Mesendoderm (in vitro differentiated cells): ENCODE data around the gene ARMC8.

Source experiments
- DNase-seq: peaks from one replicate; pipeline ENCODE4 v3.0.0; 2013
- H2AK5ac ChIP-seq: 2 replicates; pipeline ENCODE4 v1.6.1; 2013; ENCODE audit warnings: low read length, inconsistent platforms
- H2BK120ac ChIP-seq: 2 replicates; pipeline ENCODE4 v1.6.1; 2013; ENCODE audit warnings: low read depth, mild to moderate bottlenecking, low read length, moderate library complexity, mixed read lengths
- H2BK15ac ChIP-seq: replicated peaks from 2 replicates; pipeline ENCODE4 v1.6.1; 2013; ENCODE audit warnings: low read depth, mild to moderate bottlenecking, moderate library complexity
- H2BK5ac ChIP-seq: 2 replicates; pipeline ENCODE4 v1.6.1; 2013; ENCODE audit warnings: low read length, inconsistent platforms
- H3K18ac ChIP-seq: 2 replicates; pipeline ENCODE4 v1.6.1; 2013; ENCODE audit warnings: mild to moderate bottlenecking, low read length, mixed read lengths
- H3K23ac ChIP-seq: one replicate; pipeline ENCODE4 v1.6.1; 2013; ENCODE audit warnings: low read length
- H3K27ac ChIP-seq: 2 replicates; pipeline ENCODE4 v1.5.1; 2013; ENCODE audit warnings: low read depth, mild to moderate bottlenecking, inconsistent platforms, low read length, moderate library complexity
- H3K27me3 ChIP-seq: 2 replicates; pipeline ENCODE4 v1.6.1; 2013; ENCODE audit warnings: low read length, control low read depth, mild to moderate bottlenecking, inconsistent platforms; ENCODE audit not compliant: insufficient read depth, poor library complexity
- H3K36me3 ChIP-seq: 2 replicates; pipeline ENCODE4 v1.6.1; 2013; ENCODE audit warnings: low read length, inconsistent platforms; ENCODE audit not compliant: control insufficient read depth, insufficient read depth
- H3K4ac ChIP-seq: one replicate; pipeline ENCODE4 v1.6.1; 2013; ENCODE audit warnings: low read depth, mild to moderate bottlenecking, low read length, moderate library complexity
- H3K4me1 ChIP-seq: 2 replicates; pipeline ENCODE4 v1.6.1; 2013; ENCODE audit warnings: low read depth, low read length, inconsistent platforms; ENCODE audit not compliant: control insufficient read depth
- H3K4me2 ChIP-seq: 2 replicates; pipeline ENCODE4 v1.6.1; 2013; ENCODE audit warnings: low read length
- H3K4me3 ChIP-seq: 2 replicates; pipeline ENCODE4 v1.5.1; 2013; ENCODE audit warnings: mild to moderate bottlenecking, low read length
- H3K56ac ChIP-seq: one replicate; pipeline ENCODE4 v1.6.1; 2013; ENCODE audit warnings: low read length
- H3K79me1 ChIP-seq: 2 replicates; pipeline ENCODE4 v1.6.1; 2013; ENCODE audit warnings: low read length, inconsistent platforms
- H3K79me2 ChIP-seq: 2 replicates; pipeline ENCODE4 v1.6.1; 2013; ENCODE audit warnings: mild to moderate bottlenecking, low read length; ENCODE audit not compliant: control insufficient read depth, insufficient read depth
- H3K9ac ChIP-seq: 2 replicates; pipeline ENCODE4 v1.6.1; 2013; ENCODE audit warnings: low read length, inconsistent platforms
- H4K5ac ChIP-seq: one replicate; pipeline ENCODE4 v1.6.1; 2013; ENCODE audit warnings: low read length
- H4K8ac ChIP-seq: one replicate; pipeline ENCODE4 v1.6.1; 2013; ENCODE audit warnings: low read depth, mild to moderate bottlenecking, control low read depth, low read length, moderate library complexity
- WGBS: extraction: QIAGEN DNeasy Blood & Tissue Kit; methylation state at CpG from one replicate; pipeline ENCODE4 v1.1.7; 2013; ENCODE audit warnings: low lambda C conversion rate, missing lambda C conversion rate; ENCODE audit not compliant: insufficient coverage; ENCODE audit errors: extremely low coverage; 5-methylcytosine and 5-hydroxymethylcytosine counted together

Gene ARMC8

DNA sequence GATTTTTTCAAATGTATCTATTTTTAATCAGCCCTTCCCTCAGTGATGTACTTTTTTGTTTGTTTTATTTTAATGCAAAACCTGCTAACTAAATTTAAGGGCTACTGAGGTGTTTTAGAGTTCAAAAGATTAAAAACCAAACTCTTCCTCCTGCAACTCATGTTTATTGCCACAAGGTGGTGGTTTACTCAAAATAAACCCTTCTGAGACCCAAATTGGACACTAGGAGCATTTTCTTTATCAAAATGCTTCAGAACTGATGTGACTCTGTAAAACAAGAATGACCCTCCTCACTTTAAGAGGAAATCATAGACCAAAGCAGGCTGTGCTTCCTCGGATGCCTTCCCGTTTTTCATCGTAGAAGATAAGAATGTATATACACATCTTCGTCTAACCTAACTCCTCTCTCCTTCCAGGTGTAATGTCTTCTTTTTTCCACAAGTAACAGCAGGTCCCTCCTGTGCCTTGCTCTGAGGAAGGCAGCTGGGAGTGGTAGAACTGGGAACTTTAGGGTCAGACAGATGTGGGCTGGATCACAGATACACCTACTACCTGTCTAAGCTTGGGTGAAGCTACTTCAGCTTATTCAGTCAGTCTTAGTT, 145.5 kb downstream of the ARMC8 start:
- Histone ChIP-seq H3K79me2 (no peaks in the 10 kb centered on the region), H3K56ac (no peak overlapping the region), H3K36me3 (no peaks in the 10 kb centered on the region), H3K4me1 (peaks cover 2% of the 10 kb centered on the region), H2AK5ac (no peak overlapping the region), H2BK120ac (no peak overlapping the region), H3K4me3 (no peak overlapping the region), H3K4ac (no peak overlapping the region), H3K79me1 (no peaks in the 10 kb centered on the region), H3K27me3 (no peaks in the 10 kb centered on the region), H3K23ac (no peak overlapping the region), H3K9ac (no peak overlapping the region), H2BK15ac (no peak overlapping the region), H3K4me2 (no peak overlapping the region), H4K5ac (no peak overlapping the region), H4K8ac (no peak overlapping the region), H3K27ac (no peak overlapping the region), H3K18ac (no peak overlapping the region), H2BK5ac (no peak overlapping the region)
- WGBS = no CpG with 5 or more reads among the region's 4 CpGs
- peak; percentile 40 for DNase-seq

DNA sequence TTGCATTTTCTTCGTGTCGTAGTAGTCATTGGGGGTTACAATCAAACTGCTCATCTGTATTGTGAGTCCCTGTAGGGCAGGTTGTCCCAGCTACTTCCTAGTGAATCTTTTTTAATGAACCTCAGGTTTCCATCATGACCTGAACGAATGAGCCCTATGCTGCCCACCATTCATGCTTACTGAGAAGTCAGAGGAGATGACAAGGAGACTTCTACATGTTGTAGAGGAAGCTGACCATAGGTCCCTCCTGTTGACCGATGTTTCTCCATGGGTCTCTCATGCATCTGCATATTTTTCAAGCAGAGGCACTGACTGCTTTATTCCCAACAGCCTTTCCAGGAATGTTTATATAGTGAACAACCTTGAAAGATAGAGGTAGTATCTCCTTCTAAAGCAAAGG, 147.5 kb downstream of the ARMC8 start:
- WGBS = no CpG with 5 or more reads among the region's 4 CpGs
- DNase-seq = no peak
- Histone ChIP-seq H3K27me3 (no peaks in the 10 kb centered on the region), H3K27ac (no peak overlapping the region), H3K79me2 (no peaks in the 10 kb centered on the region), H3K4me3 (no peak overlapping the region), H3K9ac (no peak overlapping the region), H3K23ac (no peak overlapping the region), H3K18ac (no peak overlapping the region), H3K4me2 (no peak overlapping the region), H2AK5ac (no peak overlapping the region), H2BK5ac (no peak overlapping the region), H2BK120ac (no peak overlapping the region), H3K79me1 (no peaks in the 10 kb centered on the region), H4K5ac (no peak overlapping the region), H4K8ac (no peak overlapping the region), H3K4me1 (peaks cover 4% of the 10 kb centered on the region), H3K36me3 (no peaks in the 10 kb centered on the region), H3K56ac (no peak overlapping the region), H3K4ac (no peak overlapping the region), H2BK15ac (no peak overlapping the region)

DNA sequence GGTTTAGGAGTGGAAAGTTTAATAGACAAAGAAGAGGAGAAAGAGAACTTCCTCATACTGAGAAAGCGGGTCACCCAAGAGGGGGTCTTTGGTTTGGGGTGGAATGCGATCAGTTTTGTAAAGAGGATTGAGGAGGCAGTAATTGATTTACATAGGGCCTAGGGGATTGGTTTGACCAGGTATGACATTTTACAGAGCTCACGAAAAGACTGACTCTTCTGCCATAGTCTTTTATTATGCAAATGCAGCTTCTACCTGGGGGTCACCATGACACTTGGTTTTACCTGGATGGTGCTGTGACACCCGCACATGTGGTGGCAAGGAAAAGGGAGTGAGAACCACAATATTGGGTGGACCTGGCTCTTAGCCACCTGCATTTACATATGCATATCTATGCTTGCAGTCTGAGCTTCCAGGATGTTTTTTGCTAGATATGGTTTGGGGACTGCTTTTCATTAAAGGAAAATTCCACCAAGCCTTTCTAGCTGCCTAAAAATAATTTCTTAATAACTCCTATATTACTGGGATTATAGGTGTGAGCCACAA, 149.4 kb downstream of the ARMC8 start:
- WGBS = no CpG with 5 or more reads among the region's 4 CpGs
- Histone ChIP-seq H3K27ac (no peak overlapping the region), H2BK5ac (no peak overlapping the region), H4K5ac (no peak overlapping the region), H3K56ac (no peak overlapping the region), H2AK5ac (no peak overlapping the region), H3K4ac (no peak overlapping the region), H3K36me3 (no peaks in the 10 kb centered on the region), H3K4me1 (peaks cover 4% of the 10 kb centered on the region), H3K18ac (no peak overlapping the region), H2BK15ac (no peak overlapping the region), H3K23ac (no peak overlapping the region), H3K27me3 (no peaks in the 10 kb centered on the region), H4K8ac (no peak overlapping the region), H3K9ac (no peak overlapping the region), H3K79me1 (no peaks in the 10 kb centered on the region), H3K79me2 (no peaks in the 10 kb centered on the region), H2BK120ac (no peak overlapping the region), H3K4me3 (no peak overlapping the region), H3K4me2 (no peak overlapping the region)
- no peak for DNase-seq

DNA sequence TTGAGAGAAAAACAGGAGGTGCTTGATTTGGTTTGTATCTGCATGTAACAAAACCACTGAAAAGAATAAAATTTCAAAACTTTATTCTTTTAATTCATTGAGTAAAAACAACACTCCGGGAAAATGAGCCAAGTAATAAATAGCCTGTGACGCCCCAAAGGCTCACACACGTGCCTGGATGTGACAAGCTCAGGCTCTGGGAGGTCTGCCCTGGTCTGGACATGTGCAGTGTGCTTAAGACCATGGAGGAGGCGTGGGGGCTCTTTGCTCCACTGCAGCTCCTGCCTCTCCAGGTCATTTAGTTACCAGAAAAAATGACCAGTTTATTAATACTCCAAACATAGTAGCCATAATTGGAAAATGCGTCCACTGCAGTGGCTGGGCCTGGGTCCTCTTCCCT, 151.1 kb downstream of the ARMC8 start:
- Histone ChIP-seq H2BK15ac (no peak overlapping the region), H3K4me2 (no peak overlapping the region), H3K23ac (no peak overlapping the region), H3K9ac (no peak overlapping the region), H3K27ac (no peak overlapping the region), H3K4me1 (peaks cover 4% of the 10 kb centered on the region), H3K4me3 (no peak overlapping the region), H2AK5ac (no peak overlapping the region), H3K36me3 (no peaks in the 10 kb centered on the region), H4K8ac (no peak overlapping the region), H3K27me3 (no peaks in the 10 kb centered on the region), H3K56ac (no peak overlapping the region), H3K18ac (no peak overlapping the region), H3K79me2 (no peaks in the 10 kb centered on the region), H3K4ac (no peak overlapping the region), H4K5ac (no peak overlapping the region), H2BK120ac (no peak overlapping the region), H3K79me1 (no peaks in the 10 kb centered on the region), H2BK5ac (no peak overlapping the region)
- DNase-seq = no peak
- WGBS = no CpG with 5 or more reads among the region's 5 CpGs

DNA sequence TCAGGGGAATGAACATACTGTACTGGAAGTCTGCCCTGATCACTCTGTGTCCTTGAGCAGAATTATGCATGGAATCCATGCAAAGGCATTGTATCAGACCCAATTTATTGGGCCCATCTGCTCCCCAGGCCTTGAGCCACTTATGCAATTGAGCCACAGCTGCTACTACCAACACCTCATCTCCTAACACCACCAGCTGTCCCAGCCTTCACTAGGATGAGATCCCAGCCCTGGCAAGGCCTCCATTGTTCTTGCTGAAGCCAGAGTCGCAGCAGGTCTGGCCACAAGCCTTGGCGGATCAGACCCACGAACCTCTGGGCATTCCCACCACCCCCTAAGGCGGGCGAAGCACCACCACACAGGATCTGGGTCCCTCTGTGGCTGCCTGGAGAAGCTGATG, 151.7 kb downstream of the ARMC8 start:
- DNase-seq = no peak
- no CpG with 5 or more reads among the region's 5 CpGs for WGBS
- no peak overlapping the region for H2BK120ac ChIP-seq

DNA sequence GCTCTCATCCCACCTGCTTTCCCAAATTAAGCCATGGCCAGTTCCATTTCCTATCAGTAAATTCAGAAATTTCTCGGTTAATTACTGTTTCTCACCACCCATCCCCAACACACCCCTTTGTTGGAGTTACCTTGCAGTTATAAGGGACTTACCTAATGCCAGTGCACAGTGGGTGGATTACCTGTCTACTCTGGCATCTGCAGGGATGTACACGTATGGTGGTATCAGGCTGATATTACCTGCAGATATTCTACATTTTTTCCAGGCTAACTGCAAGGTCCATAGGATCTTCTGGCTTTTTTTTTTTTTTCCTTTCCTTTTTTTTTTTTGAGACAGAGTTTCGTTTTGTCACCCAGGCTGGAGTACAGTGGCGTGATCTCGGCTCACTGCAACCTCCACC, 153.4 kb downstream of the ARMC8 start:
- Histone ChIP-seq H3K36me3 (no peaks in the 10 kb centered on the region), H3K4me2 (no peak overlapping the region), H3K4ac (no peak overlapping the region), H4K8ac (no peak overlapping the region), H3K23ac (no peak overlapping the region), H2AK5ac (no peak overlapping the region), H3K4me3 (no peak overlapping the region), H2BK5ac (no peak overlapping the region), H3K79me2 (no peaks in the 10 kb centered on the region), H2BK15ac (no peak overlapping the region), H3K79me1 (no peaks in the 10 kb centered on the region), H3K9ac (no peak overlapping the region), H4K5ac (no peak overlapping the region), H3K27me3 (no peaks in the 10 kb centered on the region), H3K18ac (no peak overlapping the region), H2BK120ac (no peak overlapping the region), H3K56ac (no peak overlapping the region), H3K27ac (no peak overlapping the region), H3K4me1 (peaks cover 4% of the 10 kb centered on the region)
- no peak for DNase-seq
- WGBS = no CpG with 5 or more reads among the region's 5 CpGs

More for the DNA sequence above, 151.7 kb downstream of the ARMC8 start:
- H3K9ac ChIP-seq = no peak overlapping the region
- H3K4ac ChIP-seq = no peak overlapping the region
- no peak overlapping the region for H4K5ac ChIP-seq
- H3K4me2 ChIP-seq = no peak overlapping the region
- H2BK5ac ChIP-seq = no peak overlapping the region
- no peak overlapping the region for H3K56ac ChIP-seq
- H3K4me3 ChIP-seq = no peak overlapping the region
- no peak overlapping the region for H3K18ac ChIP-seq
- H3K36me3 ChIP-seq = no peaks in the 10 kb centered on the region
- H3K4me1 ChIP-seq = peaks cover 4% of the 10 kb centered on the region
- no peak overlapping the region for H2BK15ac ChIP-seq
- H3K27ac ChIP-seq = no peak overlapping the region
- H3K79me1 ChIP-seq = no peaks in the 10 kb centered on the region
- no peaks in the 10 kb centered on the region for H3K27me3 ChIP-seq
- no peak overlapping the region for H3K23ac ChIP-seq
- no peak overlapping the region for H2AK5ac ChIP-seq
- no peak overlapping the region for H4K8ac ChIP-seq
- no peaks in the 10 kb centered on the region for H3K79me2 ChIP-seq
